CD14-positive monocyte (primary cell): Measurements from ENCODE around the gene CAMK2N2. TPM values are rescaled to one million over a fixed set of nuclear protein-coding genes. Genes with fewer than 3 reads are reported as not detected.
A peak's percentile ranks its signal among the peaks of the same experiment; 100 is the strongest.

Source experiments
- DNase-seq, 3 donors: peaks; one replicate each; pipeline ENCODE4 v3.0.0-alpha.2; 2011 to 2022
- H2AFZ ChIP-seq: 2 replicates; pipeline ENCODE4 v1.6.0; 2012; ENCODE audit warnings: mild to moderate bottlenecking, low read depth, low read length, inconsistent platforms; ENCODE audit not compliant: insufficient read depth, poor library complexity, severe bottlenecking
- H3K27ac ChIP-seq, 2 donors: 1 replicate in 1 of 2; 2 replicates in 1 of 2; pipeline ENCODE4 v1.5.1; 2012 to 2013; ENCODE audit warnings: low read length in 2 of 2, control low read depth in 1 of 2, inconsistent platforms in 1 of 2, low read depth in 1 of 2, mild to moderate bottlenecking in 1 of 2
- H3K27me3 ChIP-seq, 2 donors: one replicate each; pipeline versions ENCODE4 v1.6.0 to v1.6.1; 2011 to 2013; ENCODE audit warnings: low read length in 2 of 2; ENCODE audit not compliant: control insufficient read depth in 2 of 2, insufficient read depth in 2 of 2
- H3K36me3 ChIP-seq, 2 donors: replicated peaks in 1 of 2; 1 replicate in 1 of 2; 2 replicates in 1 of 2; pipeline versions ENCODE4 v1.5.1 to v1.6.1; 2012 to 2013; ENCODE audit warnings: low read length in 2 of 2, control low read depth in 1 of 2, inconsistent platforms in 1 of 2, mild to moderate bottlenecking in 1 of 2; ENCODE audit not compliant: insufficient read depth in 2 of 2, control insufficient read depth in 1 of 2
- H3K4me1 ChIP-seq, 2 donors: 1 replicate in 1 of 2; 2 replicates in 1 of 2; pipeline versions ENCODE4 v1.5.1 to v1.6.1; 2012 to 2013; ENCODE audit warnings: low read length in 2 of 2, control low read depth in 1 of 2, inconsistent platforms in 1 of 2, mild to moderate bottlenecking in 1 of 2, moderate library complexity in 1 of 2; ENCODE audit not compliant: insufficient read depth in 2 of 2, control insufficient read depth in 1 of 2
- H3K4me2 ChIP-seq: replicated peaks from 2 replicates; pipeline ENCODE3; 2012; ENCODE audit warnings: low read length, moderate library complexity, mild to moderate bottlenecking; ENCODE audit not compliant: poor library complexity, severe bottlenecking; ENCODE audit errors: extremely low read depth
- H3K4me3 ChIP-seq, 3 experiments: fragments of 200-600 bp in 1 of 3; sonication (generic) in 1 of 3; replicated peaks in 1 of 3; 1 replicate in 2 of 3; 2 replicates in 1 of 3; pipeline ENCODE4 v1.5.1; 2011 to 2013; ENCODE audit warnings: low read length in 3 of 3, mild to moderate bottlenecking in 3 of 3, control low read depth in 2 of 3, low read depth in 2 of 3, inconsistent platforms in 1 of 3, moderate library complexity in 1 of 3
- H3K79me2 ChIP-seq: 2 replicates; pipeline ENCODE4 v1.6.0; 2012; ENCODE audit warnings: mild to moderate bottlenecking, control low read depth, inconsistent platforms, low read length, moderate library complexity; ENCODE audit not compliant: insufficient read depth
- H3K9ac ChIP-seq: 2 replicates; pipeline ENCODE4 v1.6.0; 2017; ENCODE audit warnings: low read length, mild to moderate bottlenecking; ENCODE audit not compliant: insufficient read depth, poor library complexity, severe bottlenecking
- H3K9me3 ChIP-seq, 2 donors: replicated peaks in 1 of 2; 1 replicate in 1 of 2; 2 replicates in 1 of 2; pipeline versions ENCODE4 v1.5.1 to v1.6.1; 2012 to 2013; ENCODE audit warnings: low read length in 2 of 2, control low read depth in 1 of 2; ENCODE audit not compliant: control insufficient read depth in 1 of 2, insufficient read depth in 1 of 2
- H4K20me1 ChIP-seq: 2 replicates; pipeline ENCODE4 v1.6.0; 2012; ENCODE audit warnings: mild to moderate bottlenecking, low read length, control low read depth, moderate library complexity; ENCODE audit not compliant: insufficient read depth
- H3K27ac Mint-ChIP-seq, 7 donors: one replicate each; pipeline ENCODE4 v1.8.0; 2020; ENCODE audit warnings: mild to moderate bottlenecking in 7 of 7, mixed read lengths in 7 of 7, moderate library complexity in 6 of 7, inconsistent platforms in 2 of 7
- H3K27me3 Mint-ChIP-seq, 3 donors: one replicate each; pipeline ENCODE4 v1.8.0; 2021 to 2022; ENCODE audit warnings: low read depth in 3 of 3, mild to moderate bottlenecking in 3 of 3, mixed read lengths in 3 of 3, moderate library complexity in 3 of 3, inconsistent platforms in 1 of 3
- H3K36me3 Mint-ChIP-seq, 2 donors: one replicate each; pipeline ENCODE4 v1.8.0; 2020; ENCODE audit warnings: mixed read lengths in 2 of 2, inconsistent platforms in 1 of 2, mild to moderate bottlenecking in 1 of 2
- H3K4me1 Mint-ChIP-seq: one replicate; pipeline ENCODE4 v1.8.0; 2020; ENCODE audit warnings: mild to moderate bottlenecking, mixed read lengths
- H3K4me3 Mint-ChIP-seq, 2 donors: one replicate each; pipeline ENCODE4 v1.8.0; 2020; ENCODE audit warnings: mild to moderate bottlenecking in 2 of 2, mixed read lengths in 2 of 2, moderate library complexity in 1 of 2
- H3K9me3 Mint-ChIP-seq, 7 donors: one replicate each; pipeline ENCODE4 v1.8.0; 2020 to 2022; ENCODE audit warnings: mixed read lengths in 7 of 7, mild to moderate bottlenecking in 6 of 7, moderate library complexity in 6 of 7, inconsistent platforms in 2 of 7
- WGBS: methylation state at CpG from one replicate; pipeline ENCODE4 v1.1.5; 2013; ENCODE audit warnings: missing lambda C conversion rate; ENCODE audit not compliant: insufficient coverage; 5-methylcytosine and 5-hydroxymethylcytosine counted together
- intact Hi-C, 2 donors: fragments of 100-400 bp; cut with micrococcal nuclease; formaldehyde crosslinking; loops; one replicate each; pipeline versions ENCODE4 v1.15.0 to v1.15.1; 2023
- polyA plus RNA-seq, 3 donors: library from polyadenylated mRNA; depleted of rRNA in 1 of 3; unstranded in 2 of 3; stranded (reverse) in 1 of 3; fragments of 300-500 nt in 2 of 3; fragments of >200 nt in 1 of 3; fragmentation: Illumina TruSeq in 2 of 3; gene quantifications; 1 replicate in 2 of 3; 2 replicates in 1 of 3; pipeline ENCODE4 v1.2.3, GENCODE V29; 2012 to 2021
- TF ChIP-seq, protein P1 (sequence below): fragments of 200-600 bp; IDR thresholded peaks from one replicate; pipeline ENCODE4 v1.8.0; 2022; ENCODE audit warnings: antibody characterized with exemption, mild to moderate bottlenecking

The CAMK2N2 gene
- polyA plus RNA-seq, 3 donors: not detected

DNA sequence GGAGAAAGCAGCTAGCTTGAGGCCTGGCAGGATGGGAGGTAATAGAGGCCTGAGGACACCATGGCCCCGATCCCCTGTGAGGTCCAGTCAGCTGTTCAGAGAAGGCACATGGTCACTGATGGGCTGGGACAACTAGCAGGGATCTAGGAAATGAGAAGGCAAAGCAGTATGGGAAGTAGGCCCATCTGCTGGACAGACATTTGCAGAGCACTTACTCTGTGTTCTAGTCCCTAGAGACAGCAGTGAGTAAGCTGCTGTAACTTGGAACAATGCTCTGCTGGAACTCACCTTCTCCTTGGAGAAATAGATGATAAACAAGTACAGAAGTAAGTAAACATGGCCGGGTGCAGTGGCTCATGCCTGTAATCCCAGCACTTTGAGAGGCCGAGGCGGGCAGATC lies 21.6 kb upstream of the CAMK2N2 start:
- intact Hi-C loops: loop anchor here (10.0 kb wide), 1 partner anchor 388 kb away; no protein-coding TSS in a partner anchor
- no peak overlapping the region for H3K27ac ChIP-seq
- Mint-ChIP-seq H3K4me3 (no peak overlapping the region), H3K9me3 (no peaks in the 10 kb centered on the region), H3K27ac (peak overlapping the region in 1 of 7 donors; percentile 10), H3K36me3 (no peaks in the 10 kb centered on the region), H3K27me3 (peaks cover 17 to 42% (median 30%) of the 10 kb centered on the region in 3 donors), H3K4me1 (peaks cover 16% of the 10 kb centered on the region)
- no peak overlapping the region for H3K9ac ChIP-seq
- 100% methylated on average over 1 of the region's 4 CpGs for WGBS
- H4K20me1 ChIP-seq: no peaks in the 10 kb centered on the region
- H3K4me2 ChIP-seq: no peak overlapping the region
- H3K4me3 ChIP-seq: no peak overlapping the region
- DNase-seq: no peak
- peaks cover 10 to 12% of the 10 kb centered on the region in 2 donors for H3K4me1 ChIP-seq
- H3K9me3 ChIP-seq: no peaks in the 10 kb centered on the region
- H3K36me3 ChIP-seq: no peaks in the 10 kb centered on the region
- H3K79me2 ChIP-seq: no peaks in the 10 kb centered on the region
- H2AFZ ChIP-seq: no peak overlapping the region
- peaks cover 0 to 11% of the 10 kb centered on the region in 2 donors for H3K27me3 ChIP-seq
- TF ChIP-seq, protein P1, sequence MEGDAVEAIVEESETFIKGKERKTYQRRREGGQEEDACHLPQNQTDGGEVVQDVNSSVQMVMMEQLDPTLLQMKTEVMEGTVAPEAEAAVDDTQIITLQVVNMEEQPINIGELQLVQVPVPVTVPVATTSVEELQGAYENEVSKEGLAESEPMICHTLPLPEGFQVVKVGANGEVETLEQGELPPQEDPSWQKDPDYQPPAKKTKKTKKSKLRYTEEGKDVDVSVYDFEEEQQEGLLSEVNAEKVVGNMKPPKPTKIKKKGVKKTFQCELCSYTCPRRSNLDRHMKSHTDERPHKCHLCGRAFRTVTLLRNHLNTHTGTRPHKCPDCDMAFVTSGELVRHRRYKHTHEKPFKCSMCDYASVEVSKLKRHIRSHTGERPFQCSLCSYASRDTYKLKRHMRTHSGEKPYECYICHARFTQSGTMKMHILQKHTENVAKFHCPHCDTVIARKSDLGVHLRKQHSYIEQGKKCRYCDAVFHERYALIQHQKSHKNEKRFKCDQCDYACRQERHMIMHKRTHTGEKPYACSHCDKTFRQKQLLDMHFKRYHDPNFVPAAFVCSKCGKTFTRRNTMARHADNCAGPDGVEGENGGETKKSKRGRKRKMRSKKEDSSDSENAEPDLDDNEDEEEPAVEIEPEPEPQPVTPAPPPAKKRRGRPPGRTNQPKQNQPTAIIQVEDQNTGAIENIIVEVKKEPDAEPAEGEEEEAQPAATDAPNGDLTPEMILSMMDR: no peak

DNA sequence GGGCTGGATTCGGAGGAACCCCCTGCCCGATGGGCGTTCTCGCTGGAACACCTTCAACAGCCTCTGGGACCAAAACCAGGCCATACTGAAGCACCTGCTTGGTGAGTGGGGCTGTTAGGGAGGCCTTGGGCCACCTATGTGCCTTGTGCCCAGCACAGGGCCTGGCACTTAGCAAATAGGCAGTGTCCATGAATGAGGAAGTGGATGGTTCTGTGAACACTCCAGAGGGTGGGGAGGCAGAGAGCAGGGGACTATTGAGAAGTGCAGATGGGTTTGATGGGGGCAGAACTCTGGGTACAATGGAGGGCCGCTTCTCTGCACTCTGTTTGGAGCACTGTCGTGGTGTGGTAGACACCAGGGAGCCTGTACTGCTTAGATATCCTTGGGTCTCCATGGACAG lies 16.0 kb upstream of the CAMK2N2 start:
- no peak overlapping the region for H3K27ac ChIP-seq
- H3K9ac ChIP-seq: no peak overlapping the region
- H3K27me3 ChIP-seq: peaks cover 22 to 56% of the 10 kb centered on the region in 2 donors
- H3K36me3 Mint-ChIP-seq: peaks cover 0 to 5% of the 10 kb centered on the region in 2 donors
- H3K27me3 Mint-ChIP-seq: peaks cover 40 to 72% (median 56%) of the 10 kb centered on the region in 3 donors
- no peak overlapping the region for H3K4me3 ChIP-seq
- peak overlapping the region in 1 of 2 donors; percentile 39 for H3K4me3 Mint-ChIP-seq
- peaks cover 2% of the 10 kb centered on the region for H3K4me1 Mint-ChIP-seq
- no peak overlapping the region for H2AFZ ChIP-seq
- peaks cover 0 to 10% of the 10 kb centered on the region in 2 donors for H3K9me3 ChIP-seq
- TF ChIP-seq, protein P1: no peak
- no peak for DNase-seq
- WGBS: 96% methylated on average over 6 of the region's 6 CpGs
- no peaks in the 10 kb centered on the region for H3K79me2 ChIP-seq
- no peaks in the 10 kb centered on the region for H4K20me1 ChIP-seq
- H3K4me1 ChIP-seq: no peaks in the 10 kb centered on the region
- intact Hi-C loops: no loop called here
- H3K27ac Mint-ChIP-seq: no peak overlapping the region
- no peaks in the 10 kb centered on the region for H3K36me3 ChIP-seq
- peaks cover 0 to 10% (median 0%) of the 10 kb centered on the region in 7 donors for H3K9me3 Mint-ChIP-seq
- H3K4me2 ChIP-seq: no peak overlapping the region
